ENCODE data around the gene P3R3URF. TPM values are rescaled to one million over a fixed set of nuclear protein-coding genes. Genes with fewer than 3 reads are reported as not detected.

P3R3URF gene
- total and polyA plus RNA-seq, 2 donors: not detected

- H3K4me1 ChIP-seq (ENCODE audit: insufficient read depth): no peaks in the 10 kb centered on the region
- no peak overlapping the region for H3K4me3 ChIP-seq (ENCODE audit: low read depth, low read length)
- H3K27ac ChIP-seq (ENCODE audit: low read depth): no peak overlapping the region
- H3K36me3 ChIP-seq (ENCODE audit: insufficient read depth): no peaks in the 10 kb centered on the region
- 89% methylated on average over 3 of the region's 3 CpGs for WGBS
- DNase-seq (ENCODE audit: extremely low spot score): no peak
Measured at GRCh38 chr1:46128344-46128743, 47.9 kb downstream of the P3R3URF start.

Small RNAs within 50 kb of the gene (small RNA-seq; reads per million reads assigned to genes)
- not detected for gene AL672043.1

Other genes with a start within 250 kb of the P3R3URF start
- gene PIK3R3, start 43.9 kb downstream of the P3R3URF start, total RNA-seq: 16.2 TPM
- gene PIK3R3, start 43.9 kb downstream of the P3R3URF start, polyA plus RNA-seq: 24.7 TPM
- 7.9 TPM for gene TSPAN1, start 1.4 kb downstream of the P3R3URF start, total RNA-seq
- gene TSPAN1, start 1.4 kb downstream of the P3R3URF start, polyA plus RNA-seq: 56.5 TPM
- gene POMGNT1, start 21.9 kb upstream of the P3R3URF start, total RNA-seq: 20.0 TPM
- 41.0 TPM for gene POMGNT1, start 21.9 kb upstream of the P3R3URF start, polyA plus RNA-seq
- 3.6 TPM for gene LURAP1, start 26.8 kb upstream of the P3R3URF start, total RNA-seq
- gene LURAP1, start 26.8 kb upstream of the P3R3URF start, polyA plus RNA-seq: 6.0 TPM
- 2.6 TPM for gene RAD54L, start 71.3 kb upstream of the P3R3URF start, total RNA-seq
- 0.38 TPM for gene RAD54L, start 71.3 kb upstream of the P3R3URF start, polyA plus RNA-seq
- 60.3 TPM for gene LRRC41, start 127.1 kb upstream of the P3R3URF start, total RNA-seq
- gene LRRC41, start 127.1 kb upstream of the P3R3URF start, polyA plus RNA-seq: 57.6 TPM
- 271 TPM for gene UQCRH, start 127.2 kb upstream of the P3R3URF start, total RNA-seq
- 389 TPM for gene UQCRH, start 127.2 kb upstream of the P3R3URF start, polyA plus RNA-seq
- gene NSUN4, start 164.3 kb upstream of the P3R3URF start, total RNA-seq: 15.9 TPM
- gene NSUN4, start 164.3 kb upstream of the P3R3URF start, polyA plus RNA-seq: 16.7 TPM
- gene FAAH, start 217.8 kb upstream of the P3R3URF start, total RNA-seq: 6.9 TPM
- gene FAAH, start 217.8 kb upstream of the P3R3URF start, polyA plus RNA-seq: 10.6 TPM